DND-41 (cell line): ENCODE measurements around the gene CFAP221.

Experiments used
- ATAC-seq: fragments of 200-7000 bp; cut with Tn5 transposase; 3 replicates; pipeline ENCODE4 v1.9.1; 2021; ENCODE audit warnings: low read depth; ENCODE audit not compliant: insufficient read depth
- DNase-seq: peaks from one replicate; pipeline ENCODE4 v3.0.0-alpha.2; 2020
- H2AFZ ChIP-seq: 2 replicates; pipeline ENCODE4 v1.6.0; 2012; ENCODE audit warnings: low read depth, low read length
- H3K27ac ChIP-seq: 2 replicates; pipeline ENCODE4 v1.5.1; 2012; ENCODE audit warnings: low read length, inconsistent platforms
- H3K27me3 ChIP-seq: fragments of 200-600 bp; sonication (generic); 2 replicates; pipeline ENCODE4 v1.6.0; 2012; ENCODE audit warnings: low read length, mild to moderate bottlenecking, inconsistent platforms; ENCODE audit not compliant: insufficient read depth, poor library complexity
- H3K36me3 ChIP-seq: 2 replicates; pipeline ENCODE4 v1.5.1; 2012; ENCODE audit warnings: low read length, inconsistent platforms; ENCODE audit not compliant: insufficient read depth
- H3K4me1 ChIP-seq: 2 replicates; pipeline ENCODE4 v1.5.1; 2012; ENCODE audit warnings: mild to moderate bottlenecking, low read length; ENCODE audit not compliant: insufficient read depth
- H3K4me2 ChIP-seq: 2 replicates; pipeline ENCODE4 v1.6.0; 2012; ENCODE audit warnings: mild to moderate bottlenecking, moderate library complexity, low read length, inconsistent platforms; ENCODE audit not compliant: insufficient read depth
- H3K4me3 ChIP-seq, 2 experiments: fragments of 200-600 bp in 1 of 2; shearing (Covaris generic) in 1 of 2; 2 replicates each; pipeline ENCODE4 v1.5.1; 2012 to 2016; ENCODE audit warnings: inconsistent platforms in 2 of 2, low read length in 2 of 2, mild to moderate bottlenecking in 2 of 2, low read depth in 1 of 2, moderate library complexity in 1 of 2
- H3K79me2 ChIP-seq: 2 replicates; pipeline ENCODE4 v1.6.0; 2012; ENCODE audit warnings: low read length, inconsistent platforms; ENCODE audit not compliant: insufficient read depth
- H3K9ac ChIP-seq: 2 replicates; pipeline ENCODE4 v1.6.0; 2012; ENCODE audit warnings: low read depth, mild to moderate bottlenecking, inconsistent platforms, low read length, moderate library complexity
- H3K9me3 ChIP-seq: 2 replicates; pipeline ENCODE4 v1.5.1; 2012; ENCODE audit warnings: low read length, moderate library complexity, mild to moderate bottlenecking, inconsistent platforms; ENCODE audit not compliant: insufficient read depth, severe bottlenecking
- H4K20me1 ChIP-seq: 2 replicates; pipeline ENCODE4 v1.6.0; 2012; ENCODE audit warnings: low read length; ENCODE audit not compliant: insufficient read depth
- EZH2 ChIP-seq: IDR thresholded peaks from 3 replicates; pipeline ENCODE4 v1.6.1; 2012; ENCODE audit warnings: borderline replicate concordance, low read depth, mild to moderate bottlenecking, moderate library complexity, low read length, inconsistent platforms; ENCODE audit not compliant: severe bottlenecking
- TF ChIP-seq, protein P1 (sequence below): IDR thresholded peaks from 2 replicates; pipeline ENCODE4 v1.5.1; 2012; ENCODE audit warnings: borderline replicate concordance, low read length, moderate library complexity, mild to moderate bottlenecking; ENCODE audit not compliant: poor library complexity, severe bottlenecking; ENCODE audit errors: extremely low read depth

Gene CFAP221

DNA sequence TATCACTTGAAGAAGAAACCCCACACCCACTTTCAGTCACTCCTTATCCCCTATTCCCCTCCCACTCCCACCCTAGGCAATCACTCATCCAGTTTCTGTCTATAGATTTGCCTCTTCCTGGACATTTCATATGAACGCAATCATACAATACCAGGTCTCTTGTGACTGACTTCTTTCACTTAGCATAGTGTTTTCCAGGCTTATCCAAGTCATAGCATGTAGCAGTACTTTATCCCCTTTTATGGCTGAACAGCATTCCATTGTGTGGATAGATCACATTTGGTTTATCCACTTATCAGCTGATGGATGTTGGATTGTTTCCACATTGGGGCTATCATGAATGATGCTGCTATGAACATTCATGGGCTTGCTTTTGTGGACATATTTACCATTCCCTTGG, 6.6 kb downstream of the CFAP221 start:
- H4K20me1 ChIP-seq: no peaks in the 10 kb centered on the region
- no peak overlapping the region for H3K27ac ChIP-seq
- H3K27me3 ChIP-seq: peaks cover 20% of the 10 kb centered on the region
- no peak overlapping the region for H3K4me3 ChIP-seq
- DNase-seq (no peak), ATAC-seq (no peak)
- TF ChIP-seq, protein P1, sequence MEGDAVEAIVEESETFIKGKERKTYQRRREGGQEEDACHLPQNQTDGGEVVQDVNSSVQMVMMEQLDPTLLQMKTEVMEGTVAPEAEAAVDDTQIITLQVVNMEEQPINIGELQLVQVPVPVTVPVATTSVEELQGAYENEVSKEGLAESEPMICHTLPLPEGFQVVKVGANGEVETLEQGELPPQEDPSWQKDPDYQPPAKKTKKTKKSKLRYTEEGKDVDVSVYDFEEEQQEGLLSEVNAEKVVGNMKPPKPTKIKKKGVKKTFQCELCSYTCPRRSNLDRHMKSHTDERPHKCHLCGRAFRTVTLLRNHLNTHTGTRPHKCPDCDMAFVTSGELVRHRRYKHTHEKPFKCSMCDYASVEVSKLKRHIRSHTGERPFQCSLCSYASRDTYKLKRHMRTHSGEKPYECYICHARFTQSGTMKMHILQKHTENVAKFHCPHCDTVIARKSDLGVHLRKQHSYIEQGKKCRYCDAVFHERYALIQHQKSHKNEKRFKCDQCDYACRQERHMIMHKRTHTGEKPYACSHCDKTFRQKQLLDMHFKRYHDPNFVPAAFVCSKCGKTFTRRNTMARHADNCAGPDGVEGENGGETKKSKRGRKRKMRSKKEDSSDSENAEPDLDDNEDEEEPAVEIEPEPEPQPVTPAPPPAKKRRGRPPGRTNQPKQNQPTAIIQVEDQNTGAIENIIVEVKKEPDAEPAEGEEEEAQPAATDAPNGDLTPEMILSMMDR: no peak
- no peak for TF ChIP-seq EZH2
- H3K79me2 ChIP-seq: no peaks in the 10 kb centered on the region
- no peak overlapping the region for H3K9ac ChIP-seq
- H3K4me2 ChIP-seq: no peak overlapping the region
- no peak overlapping the region for H2AFZ ChIP-seq
- no peaks in the 10 kb centered on the region for H3K36me3 ChIP-seq
- H3K4me1 ChIP-seq: no peaks in the 10 kb centered on the region
- no peaks in the 10 kb centered on the region for H3K9me3 ChIP-seq

DNA sequence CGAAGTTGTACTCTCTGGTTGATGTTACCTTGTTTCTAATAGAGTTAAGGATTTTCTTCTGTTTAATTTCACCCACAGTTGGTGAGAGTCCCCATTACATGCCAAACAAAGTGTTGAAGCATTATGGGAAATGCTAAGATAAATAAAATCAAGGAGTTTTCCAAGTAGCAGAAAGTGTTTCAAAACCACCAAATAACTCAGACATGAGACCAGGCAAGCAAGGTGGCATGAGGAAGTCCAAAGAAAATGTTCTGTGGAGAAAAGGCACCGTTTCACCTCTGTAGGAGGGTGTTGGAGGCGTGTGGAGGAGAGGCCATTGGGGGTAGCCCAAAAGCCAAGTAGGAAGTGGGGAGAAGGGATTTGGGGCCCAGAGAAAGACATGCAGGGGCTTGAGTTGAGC, 8.7 kb downstream of the CFAP221 start:
- ATAC-seq (no peak), DNase-seq (no peak)
- no peaks in the 10 kb centered on the region for H3K4me1 ChIP-seq
- no peak overlapping the region for H3K9ac ChIP-seq
- H3K27ac ChIP-seq: no peak overlapping the region
- peaks cover 20% of the 10 kb centered on the region for H3K27me3 ChIP-seq
- no peaks in the 10 kb centered on the region for H3K79me2 ChIP-seq
- no peak overlapping the region for H3K4me3 ChIP-seq
- H3K36me3 ChIP-seq: no peaks in the 10 kb centered on the region
- H3K9me3 ChIP-seq: no peaks in the 10 kb centered on the region
- TF ChIP-seq, protein P1: no peak
- no peak for TF ChIP-seq EZH2
- H4K20me1 ChIP-seq: no peaks in the 10 kb centered on the region
- no peak overlapping the region for H3K4me2 ChIP-seq
- no peak overlapping the region for H2AFZ ChIP-seq

DNA sequence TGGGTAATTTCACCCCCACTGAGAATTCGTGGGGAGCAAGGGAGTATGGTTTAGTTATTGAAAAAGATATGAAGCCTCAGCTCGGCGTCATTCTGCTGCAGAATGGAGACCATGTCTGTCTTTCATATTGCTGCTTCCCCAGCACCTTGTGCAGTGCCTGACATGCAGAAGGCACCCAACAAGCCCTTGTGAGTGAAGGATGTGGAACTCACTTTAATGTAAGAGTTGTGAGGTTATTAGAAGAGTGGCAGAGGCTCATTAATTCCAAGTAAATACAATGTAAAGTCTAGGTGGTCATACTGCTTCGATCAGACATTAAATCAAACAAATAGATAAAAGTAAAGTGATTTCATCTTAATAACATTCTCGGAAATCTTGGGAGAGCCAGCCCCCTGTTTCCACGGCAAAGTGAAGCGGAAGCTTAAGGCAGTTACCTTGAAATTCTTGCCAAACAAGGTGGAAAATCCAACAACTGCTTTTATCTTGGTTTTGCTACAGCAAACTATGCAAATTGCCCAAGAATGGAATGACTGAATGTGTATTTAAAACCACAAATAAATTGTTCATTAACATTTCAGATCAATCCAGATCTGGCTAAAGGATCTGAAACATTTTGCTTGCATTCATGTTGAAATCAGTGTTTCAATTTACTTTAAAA, 9.6 kb downstream of the CFAP221 start:
- no peaks in the 10 kb centered on the region for H4K20me1 ChIP-seq
- no peaks in the 10 kb centered on the region for H3K36me3 ChIP-seq
- TF ChIP-seq, protein P1: no peak
- no peak for TF ChIP-seq EZH2
- H3K9me3 ChIP-seq: no peaks in the 10 kb centered on the region
- H3K4me1 ChIP-seq: no peaks in the 10 kb centered on the region
- DNase-seq (no peak), ATAC-seq (no peak)
- no peak overlapping the region for H3K9ac ChIP-seq
- no peak overlapping the region for H3K27ac ChIP-seq
- no peak overlapping the region for H3K4me2 ChIP-seq
- no peak overlapping the region for H2AFZ ChIP-seq
- H3K27me3 ChIP-seq: peaks cover 20% of the 10 kb centered on the region
- H3K79me2 ChIP-seq: no peaks in the 10 kb centered on the region
- no peak overlapping the region for H3K4me3 ChIP-seq
